ENCODE measurements around the gene HOMER1. TPM values are rescaled to one million over a fixed set of nuclear protein-coding genes. Genes with fewer than 3 reads are reported as not detected.
A peak's percentile ranks its signal among the peaks of the same experiment; 100 is the strongest.

Gene HOMER1
- total RNA-seq, 1 donor from 2014 or later, result 7.4 TPM

DNA sequence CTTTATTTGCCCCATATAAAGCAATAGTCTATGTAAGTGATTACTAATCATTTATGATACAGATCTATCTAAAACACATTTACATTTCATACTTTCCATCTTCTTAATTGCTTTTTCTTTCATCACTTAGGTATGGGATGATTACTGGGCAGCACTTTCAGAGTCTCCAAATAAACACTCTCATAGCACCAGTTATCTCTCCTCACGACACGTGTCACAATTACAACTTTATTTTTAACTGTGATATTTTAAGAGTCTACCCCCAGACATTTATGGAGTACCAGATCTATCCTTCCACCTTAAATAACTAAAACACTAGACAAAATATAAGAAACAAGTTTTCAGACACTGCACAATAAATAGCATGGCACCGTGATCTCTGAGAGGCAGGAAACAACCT, 32.9 kb downstream of the HOMER1 start:
- DNase-seq (no peak), ATAC-seq (no peak)
- Histone ChIP-seq H3K36me3 (no peaks in the 10 kb centered on the region), H3K27me3 (no peaks in the 10 kb centered on the region), H3K9me3 (no peaks in the 10 kb centered on the region), H3K4me3 (no peak overlapping the region), H3K4me1 (no peaks in the 10 kb centered on the region), H3K27ac (no peak overlapping the region)
- TF ChIP-seq, protein P1, sequence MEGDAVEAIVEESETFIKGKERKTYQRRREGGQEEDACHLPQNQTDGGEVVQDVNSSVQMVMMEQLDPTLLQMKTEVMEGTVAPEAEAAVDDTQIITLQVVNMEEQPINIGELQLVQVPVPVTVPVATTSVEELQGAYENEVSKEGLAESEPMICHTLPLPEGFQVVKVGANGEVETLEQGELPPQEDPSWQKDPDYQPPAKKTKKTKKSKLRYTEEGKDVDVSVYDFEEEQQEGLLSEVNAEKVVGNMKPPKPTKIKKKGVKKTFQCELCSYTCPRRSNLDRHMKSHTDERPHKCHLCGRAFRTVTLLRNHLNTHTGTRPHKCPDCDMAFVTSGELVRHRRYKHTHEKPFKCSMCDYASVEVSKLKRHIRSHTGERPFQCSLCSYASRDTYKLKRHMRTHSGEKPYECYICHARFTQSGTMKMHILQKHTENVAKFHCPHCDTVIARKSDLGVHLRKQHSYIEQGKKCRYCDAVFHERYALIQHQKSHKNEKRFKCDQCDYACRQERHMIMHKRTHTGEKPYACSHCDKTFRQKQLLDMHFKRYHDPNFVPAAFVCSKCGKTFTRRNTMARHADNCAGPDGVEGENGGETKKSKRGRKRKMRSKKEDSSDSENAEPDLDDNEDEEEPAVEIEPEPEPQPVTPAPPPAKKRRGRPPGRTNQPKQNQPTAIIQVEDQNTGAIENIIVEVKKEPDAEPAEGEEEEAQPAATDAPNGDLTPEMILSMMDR (IDR thresholded peaks at IDR 0.05), result no peak
- intact Hi-C loops (cut with DNase I), result no loop called here

DNA sequence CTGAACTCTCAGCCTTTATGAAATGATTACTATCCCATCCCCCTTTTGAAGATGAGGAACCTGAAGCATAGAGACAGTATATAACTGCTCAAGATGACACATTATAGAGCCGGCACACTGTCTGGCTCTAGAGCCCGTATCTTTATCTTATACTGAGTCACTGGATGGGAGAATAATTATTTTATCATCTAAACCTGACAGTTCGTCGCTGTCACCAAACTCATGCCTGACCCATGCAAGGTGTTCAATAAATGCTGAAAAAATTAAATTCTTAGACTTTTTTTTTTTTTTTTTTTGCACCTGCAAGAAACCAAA, 38.8 kb downstream of the HOMER1 start:
- no peak for ATAC-seq

DNA sequence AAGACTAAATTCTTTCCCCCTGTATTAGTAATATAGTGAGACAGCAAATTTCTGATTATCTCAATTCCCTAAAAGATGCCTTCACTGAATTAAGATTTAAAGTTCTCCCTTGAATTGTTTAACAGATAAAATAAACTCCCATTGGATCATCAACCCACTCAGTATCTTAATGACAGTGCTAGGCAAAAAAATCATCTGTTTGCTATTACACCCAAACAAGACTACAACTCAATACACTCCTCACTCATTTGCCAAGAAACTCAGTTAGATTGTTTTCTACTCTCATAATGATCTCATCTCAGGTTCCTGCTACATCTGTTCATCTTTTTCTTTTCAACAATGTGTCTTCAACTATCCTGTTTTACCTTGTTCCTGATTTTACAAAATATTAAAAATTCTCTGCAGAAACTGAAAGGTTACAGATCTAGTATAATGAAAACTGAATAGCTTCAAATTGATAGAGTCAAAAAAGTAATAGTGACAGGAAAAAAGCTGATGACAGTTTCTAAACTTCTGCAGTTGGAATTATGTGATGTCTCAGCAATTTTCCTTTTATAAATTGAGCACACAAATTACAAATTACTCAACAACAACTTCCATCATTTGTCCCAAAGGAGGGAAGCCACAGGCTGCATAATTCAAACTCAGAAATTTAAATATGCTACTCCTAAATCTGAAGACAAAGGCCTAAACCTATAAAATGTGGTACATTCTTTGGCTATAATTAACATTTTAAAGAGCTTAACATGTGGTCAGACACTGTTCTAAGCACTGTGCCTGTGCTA, 39.4 kb downstream of the HOMER1 start:
- no peaks in the 10 kb centered on the region for H3K27me3 ChIP-seq
- no peak overlapping the region for H3K4me3 ChIP-seq
- no peaks in the 10 kb centered on the region for H3K4me1 ChIP-seq
- DNase-seq (no peak), ATAC-seq (no peak)
- intact Hi-C loops (cut with DNase I), result no loop called here
- no peaks in the 10 kb centered on the region for H3K9me3 ChIP-seq
- H3K36me3 ChIP-seq, result no peaks in the 10 kb centered on the region
- H3K27ac ChIP-seq, result no peak overlapping the region
- TF ChIP-seq, protein P1 (IDR thresholded peaks at IDR 0.05), result no peak

More for the DNA sequence above, 38.8 kb downstream of the HOMER1 start:
- no peak overlapping the region for H3K27ac ChIP-seq
- TF ChIP-seq, protein P1 (IDR thresholded peaks at IDR 0.05), result no peak
- no peaks in the 10 kb centered on the region for H3K4me1 ChIP-seq
- DNase-seq, result no peak
- intact Hi-C loops (cut with DNase I), result no loop called here
- no peaks in the 10 kb centered on the region for H3K9me3 ChIP-seq
- H3K27me3 ChIP-seq, result no peaks in the 10 kb centered on the region
- H3K36me3 ChIP-seq, result no peaks in the 10 kb centered on the region
- no peak overlapping the region for H3K4me3 ChIP-seq

DNA sequence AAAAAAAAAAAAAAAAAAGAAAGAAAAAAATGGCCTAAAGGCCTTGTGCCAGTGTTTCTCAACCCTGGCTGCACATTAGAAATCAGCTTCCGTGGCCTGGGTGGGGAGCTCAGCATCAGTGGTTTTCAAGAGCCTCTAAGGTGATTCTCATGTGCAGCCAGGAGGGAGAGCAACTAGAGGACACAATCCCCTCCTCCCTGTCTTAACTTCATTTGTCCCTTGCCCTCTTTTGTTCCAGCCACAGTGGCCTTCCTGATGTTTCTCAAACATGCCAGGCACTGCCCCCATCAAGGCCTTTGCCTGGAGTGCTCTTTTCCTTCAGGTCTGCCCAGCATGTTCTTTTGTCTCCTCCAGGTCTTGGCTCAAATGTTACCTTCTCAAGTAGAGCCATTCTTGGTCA, 42.4 kb downstream of the HOMER1 start:
- peak; percentile 29 for ATAC-seq
- DNase-seq, result no peak
- H3K4me1 ChIP-seq, result no peaks in the 10 kb centered on the region
- intact Hi-C loops (cut with DNase I), result no loop called here
- H3K9me3 ChIP-seq, result no peaks in the 10 kb centered on the region
- no peak overlapping the region for H3K27ac ChIP-seq
- TF ChIP-seq, protein P1 (IDR thresholded peaks at IDR 0.05), result no peak
- no peak overlapping the region for H3K4me3 ChIP-seq
- no peaks in the 10 kb centered on the region for H3K27me3 ChIP-seq
- no peaks in the 10 kb centered on the region for H3K36me3 ChIP-seq

DNA sequence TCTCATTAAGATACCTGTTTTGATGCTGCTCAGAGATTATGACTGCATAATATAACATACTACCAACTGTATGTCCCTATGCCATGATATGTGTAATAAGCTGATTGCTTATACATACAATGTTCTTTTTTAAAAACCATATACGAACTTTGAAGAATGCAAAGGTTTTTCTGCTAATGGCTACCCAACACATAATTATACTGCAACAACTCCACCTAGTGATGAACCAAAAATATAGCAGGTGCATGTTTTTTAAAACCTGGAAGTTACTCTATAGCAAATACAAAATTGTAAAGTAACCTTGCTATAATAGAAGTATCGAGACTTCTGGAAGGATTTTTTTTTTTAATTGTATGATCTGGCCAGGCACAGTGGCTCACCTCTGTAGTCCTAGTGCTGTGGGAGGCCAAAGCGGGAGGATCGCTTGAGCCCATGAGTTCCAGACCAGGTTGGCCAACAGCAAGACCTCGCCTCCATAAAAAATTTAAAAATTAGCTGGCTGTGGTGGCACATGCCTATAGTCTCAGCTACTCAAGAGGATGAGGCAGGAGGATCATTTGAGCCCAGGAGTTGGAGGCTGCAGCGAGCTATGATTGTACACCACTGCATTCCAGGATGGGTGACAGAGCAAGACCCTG, 49.1 kb downstream of the HOMER1 start:
- no peaks in the 10 kb centered on the region for H3K36me3 ChIP-seq
- H3K9me3 ChIP-seq, result no peaks in the 10 kb centered on the region
- H3K4me3 ChIP-seq, result no peak overlapping the region
- intact Hi-C loops (cut with DNase I), result no loop called here
- TF ChIP-seq, protein P1 (IDR thresholded peaks at IDR 0.05), result peak; percentile 64
- no peak for DNase-seq
- H3K27ac ChIP-seq, result no peak overlapping the region
- no peaks in the 10 kb centered on the region for H3K4me1 ChIP-seq
- no peaks in the 10 kb centered on the region for H3K27me3 ChIP-seq
- peak; percentile 47 for ATAC-seq
